Stomach (tissue), 4 donors: Measurements from ENCODE around the gene VCL.

Experiments
- POLR2A ChIP-seq, 4 donors: fragments of 450-650 bp; IDR thresholded peaks; one replicate each; pipeline ENCODE4 v1.6.1; 2016; ENCODE audit warnings: antibody characterized with exemption in 4 of 4, control low read depth in 2 of 4, mild to moderate bottlenecking in 1 of 4, moderate library complexity in 1 of 4
- POLR2AphosphoS5 ChIP-seq, 3 donors: sonication (generic); formaldehyde crosslinking; IDR thresholded peaks; one replicate each; pipeline ENCODE4 v1.6.1; 2016; ENCODE audit warnings: antibody characterized with exemption in 3 of 3

GRCh38 chr10:73969224-73969841, 28.6 kb upstream of the VCL start:
- no peak for TF ChIP-seq POLR2A (IDR thresholded peaks at IDR 0.05)
- no peak for TF ChIP-seq POLR2AphosphoS5 (IDR thresholded peaks at IDR 0.05)
